Vagina (tissue), 2 donors: ENCODE results near the gene VAMP7.

Experiments used
- POLR2A ChIP-seq, 2 donors: fragments of 450-650 bp; IDR thresholded peaks; one replicate each; pipeline ENCODE4 v1.6.1; 2017; ENCODE audit warnings: antibody characterized with exemption in 2 of 2, mild to moderate bottlenecking in 2 of 2, moderate library complexity in 2 of 2
- POLR2AphosphoS5 ChIP-seq, 2 donors: sonication (generic); formaldehyde crosslinking; IDR thresholded peaks; one replicate each; pipeline ENCODE4 v1.9.0; 2017; ENCODE audit warnings: antibody characterized with exemption in 2 of 2, mild to moderate bottlenecking in 2 of 2, low read depth in 1 of 2; ENCODE audit not compliant: insufficient read depth in 1 of 2
- TF ChIP-seq, protein P1 (sequence below), 3 experiments: fragments of 450-650 bp in 2 of 3; fragments of 200-600 bp in 1 of 3; sonication (generic) in 1 of 3; IDR thresholded peaks; one replicate each; pipeline ENCODE4 v1.5.1; 2017 to 2019; ENCODE audit warnings: antibody characterized with exemption in 3 of 3, mild to moderate bottlenecking in 2 of 3, moderate library complexity in 2 of 3

DNA sequence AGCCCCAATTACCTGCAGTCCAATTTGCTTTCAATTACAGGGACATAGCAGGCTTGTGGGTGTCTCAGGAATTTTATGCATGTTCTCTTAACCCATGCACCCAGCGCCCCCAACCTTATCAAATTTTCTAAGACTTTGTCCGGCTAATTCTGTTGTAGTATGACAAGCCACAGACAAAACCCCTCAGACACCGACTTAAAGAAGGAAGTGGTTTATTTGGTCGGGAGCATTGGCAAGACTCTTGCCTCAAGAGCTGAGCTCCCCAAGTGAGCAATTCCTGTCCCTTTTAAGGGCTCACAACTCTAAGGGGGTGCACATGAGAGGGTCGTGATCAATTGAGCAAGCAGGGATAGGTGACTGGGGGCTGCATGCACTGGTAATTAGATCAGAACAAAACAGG is 87.6 kb downstream of the VAMP7 start:
- no peak for TF ChIP-seq POLR2A (IDR thresholded peaks at IDR 0.05)
- TF ChIP-seq, protein P1, sequence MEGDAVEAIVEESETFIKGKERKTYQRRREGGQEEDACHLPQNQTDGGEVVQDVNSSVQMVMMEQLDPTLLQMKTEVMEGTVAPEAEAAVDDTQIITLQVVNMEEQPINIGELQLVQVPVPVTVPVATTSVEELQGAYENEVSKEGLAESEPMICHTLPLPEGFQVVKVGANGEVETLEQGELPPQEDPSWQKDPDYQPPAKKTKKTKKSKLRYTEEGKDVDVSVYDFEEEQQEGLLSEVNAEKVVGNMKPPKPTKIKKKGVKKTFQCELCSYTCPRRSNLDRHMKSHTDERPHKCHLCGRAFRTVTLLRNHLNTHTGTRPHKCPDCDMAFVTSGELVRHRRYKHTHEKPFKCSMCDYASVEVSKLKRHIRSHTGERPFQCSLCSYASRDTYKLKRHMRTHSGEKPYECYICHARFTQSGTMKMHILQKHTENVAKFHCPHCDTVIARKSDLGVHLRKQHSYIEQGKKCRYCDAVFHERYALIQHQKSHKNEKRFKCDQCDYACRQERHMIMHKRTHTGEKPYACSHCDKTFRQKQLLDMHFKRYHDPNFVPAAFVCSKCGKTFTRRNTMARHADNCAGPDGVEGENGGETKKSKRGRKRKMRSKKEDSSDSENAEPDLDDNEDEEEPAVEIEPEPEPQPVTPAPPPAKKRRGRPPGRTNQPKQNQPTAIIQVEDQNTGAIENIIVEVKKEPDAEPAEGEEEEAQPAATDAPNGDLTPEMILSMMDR (IDR thresholded peaks at IDR 0.05): no peak
- TF ChIP-seq POLR2AphosphoS5 (IDR thresholded peaks at IDR 0.05; ENCODE audit: insufficient read depth in 1 of 2, low read depth in 1 of 2): no peak
